ENCODE measurements around the gene ANAPC7. TPM values are rescaled to one million over a fixed set of nuclear protein-coding genes. Genes with fewer than 3 reads are reported as not detected.

The ANAPC7 gene
- polyA plus RNA-seq, 1 of the 3 experiments (the other 2 are of a cell fraction) = 58.9 TPM

- no peak for TF ChIP-seq CTCF (IDR thresholded peaks at IDR 0.05)
- TF ChIP-seq RAD21 (IDR thresholded peaks at IDR 0.05; ENCODE audit: low read length) = no peak
- no peak for TF ChIP-seq FOXM1 (IDR thresholded peaks at IDR 0.05; ENCODE audit: low read depth)
These were observed 32.7 kb downstream of the ANAPC7 start (continued) for GRCh38 chr12:110370732-110371231.

- CTCF ChIA-PET = interaction anchor here (1.0 kb wide), 1 partner anchor 16 kb away, joined by 3 read pairs; no protein-coding TSS in a partner anchor
- 97% methylated on average over 8 of the region's 8 CpGs for WGBS (ENCODE audit: low lambda C conversion rate)
- Histone ChIP-seq H3K9me3 (no peaks in the 10 kb centered on the region), H3K4me1 (ENCODE audit: control insufficient read depth in 1 of 2, insufficient read depth in 2 of 2, low read depth in 1 of 2, low read length in 1 of 2) (peaks cover 0 to 13% of the 10 kb centered on the region in 2 experiments; a peak in 1 of 4 replicates), H3K4me3 (ENCODE audit: low read depth in 2 of 2, low read length in 1 of 2) (no peak overlapping the region), H3K27me3 (ENCODE audit: insufficient read depth) (no peaks in the 10 kb centered on the region), H3K4me2 (no peak overlapping the region), H3K27ac (ENCODE audit: low read depth in 2 of 2, low read length in 1 of 2) (no peak overlapping the region), H3K79me2 (ENCODE audit: insufficient read depth) (no peaks in the 10 kb centered on the region), H3F3A (replicated peaks; ENCODE audit: insufficient read depth) (no peaks in the 10 kb centered on the region), H3K9ac (no peak overlapping the region), H4K20me1 (ENCODE audit: insufficient read depth) (no peaks in the 10 kb centered on the region), H3K36me3 (replicated peaks in 1 of 2; ENCODE audit: control insufficient read depth in 1 of 2, insufficient read depth in 2 of 2, low read length in 1 of 2) (peaks cover 2 to 42% of the 10 kb centered on the region in 2 experiments), H3K9me2 (no peaks in the 10 kb centered on the region), H2AFZ (ENCODE audit: low read depth) (no peak overlapping the region)
- no peak for DNase-seq
- POLR2A ChIA-PET = no interaction called here
- TF ChIP-seq REST (IDR thresholded peaks at IDR 0.05; ENCODE audit: low read depth, low read length) (no peak), ZBTB33 (IDR thresholded peaks at IDR 0.05; ENCODE audit: borderline replicate concordance, low read depth) (no peak), MAX (IDR thresholded peaks at IDR 0.05; ENCODE audit: low read depth) (no peak), GATA2 (CRISPR knock-in tag; IDR thresholded peaks at IDR 0.05) (no peak), SMC3 (IDR thresholded peaks at IDR 0.05; ENCODE audit: low read depth, low read length) (no peak), TEAD4 (IDR thresholded peaks at IDR 0.05; ENCODE audit: borderline replicate concordance, insufficient read depth) (no peak), GABPA (IDR thresholded peaks at IDR 0.05; ENCODE audit: low read depth) (no peak), FOXJ3 (CRISPR knock-in tag; IDR thresholded peaks at IDR 0.05) (no peak), NFIC (IDR thresholded peaks at IDR 0.05; ENCODE audit: borderline replicate concordance) (no peak), RCOR1 (IDR thresholded peaks at IDR 0.05; ENCODE audit: low read length) (no peak), EP300 (IDR thresholded peaks at IDR 0.05; ENCODE audit: borderline replicate concordance in 1 of 2, low read depth in 1 of 2, low read length in 1 of 2) (no peak), NRF1 (IDR thresholded peaks at IDR 0.05; ENCODE audit: low read depth, low read length) (no peak), RFX5 (IDR thresholded peaks at IDR 0.05; ENCODE audit: low read length) (no peak)
These were observed 33.5 kb downstream of the ANAPC7 start for GRCh38 chr12:110369992-110370391.

Data from SK-N-SH (cell line).